ENCODE data around the gene BCAR1. TPM values are rescaled to one million over a fixed set of nuclear protein-coding genes. Genes with fewer than 3 reads are reported as not detected.

BCAR1 gene
- total and polyA plus RNA-seq, 2 of the 13 experiments (the other 11 are each of a cell fraction or from before 2014, with no cell fraction given), result 48.1 to 51.7 TPM

- in situ Hi-C loops (cut with HindIII; ENCODE audit: extremely low pct_ligation_motif_present, low pct_unique_long_range_greater_than_20kb), result loop anchor here (25.0 kb wide), 1 partner anchor 568 kb away; no protein-coding TSS in a partner anchor
- no peak overlapping the region for H2AFZ ChIP-seq (ENCODE audit: low read length)
- POLR2A ChIA-PET, result no interaction called here
- H3K79me2 ChIP-seq (ENCODE audit: insufficient read depth, low read length), result no peaks in the 10 kb centered on the region
- intact Hi-C loops (cut with micrococcal nuclease; ENCODE audit: unreplicated experiment), result no loop called here
- ATAC-seq (peak; percentile 13), FAIRE-seq (no peak), DNase-seq (ENCODE audit: low spot score) (no peak)
- WGBS (ENCODE audit: low lambda C conversion rate), result 50% methylated on average over 8 of the region's 10 CpGs
- no peak overlapping the region for H3K4me2 ChIP-seq (ENCODE audit: low read depth, low read length)
- H3K27ac ChIP-seq (ENCODE audit: extremely low read length, insufficient read depth, low read length), result no peak overlapping the region
- CTCF ChIA-PET (ENCODE audit: low intra/inter-chr PET ratio, low total read pairs), result no interaction called here
- H4K20me1 ChIP-seq (ENCODE audit: insufficient read depth, low read length), result no peaks in the 10 kb centered on the region
- peaks cover 20% of the 10 kb centered on the region for H3K4me1 ChIP-seq (ENCODE audit: insufficient read depth, low read length)
- H3K27me3 ChIP-seq (ENCODE audit: control insufficient read depth in 1 of 2, insufficient read depth in 2 of 2, low read length in 2 of 2), result peaks cover 9 to 65% of the 10 kb centered on the region in 2 experiments
- H3K9ac ChIP-seq (ENCODE audit: insufficient read depth, low read depth, low read length), result no peak overlapping the region
- no peak overlapping the region for H3K4me3 ChIP-seq (replicated peaks in 1 of 3; ENCODE audit: insufficient read depth in 1 of 3, low read depth in 2 of 3, low read length in 3 of 3)
- no peaks in the 10 kb centered on the region for H3K9me3 ChIP-seq (ENCODE audit: low read length)
- BruUV-seq (replicated peaks), result no TSS peak
- no peaks in the 10 kb centered on the region for H3K36me3 ChIP-seq (replicated peaks in 1 of 2; ENCODE audit: control insufficient read depth in 1 of 2, insufficient read depth in 2 of 2, low read length in 2 of 2)
- TF ChIP-seq ZNF777 (CRISPR knock-in tag; IDR thresholded peaks at IDR 0.05), result no peak
- no peak for TF ChIP-seq ZNF619 (CRISPR knock-in tag; IDR thresholded peaks at IDR 0.05)
- TF ChIP-seq DNMT1 (CRISPR knock-in tag; IDR thresholded peaks at IDR 0.05), result no peak
- TF ChIP-seq THAP9 (CRISPR knock-in tag; IDR thresholded peaks at IDR 0.05; ENCODE audit: borderline replicate concordance), result no peak
- TF ChIP-seq TMF1 (CRISPR knock-in tag; IDR thresholded peaks at IDR 0.05; ENCODE audit: low read depth), result no peak
- no peak for TF ChIP-seq ARID5B (CRISPR knock-in tag; IDR thresholded peaks at IDR 0.05)
- TF ChIP-seq ZNF318 (CRISPR knock-in tag; IDR thresholded peaks at IDR 0.05), result no peak
- no peak for TF ChIP-seq ZNF335 (CRISPR knock-in tag; IDR thresholded peaks at IDR 0.05)
Measured at GRCh38 chr16:75193730-75194444, 57.5 kb downstream of the BCAR1 start.

Data from HepG2 (cell line).